Activated naive CD4-positive, alpha-beta T cell (primary cell): ENCODE data around the gene SH3RF1.

ENCODE experiments used
- DNase-seq, 4 experiments: peaks; one replicate each; lab custom pipeline; 2025; lab: John Stamatoyannopoulos, UW

SH3RF1 gene

DNA sequence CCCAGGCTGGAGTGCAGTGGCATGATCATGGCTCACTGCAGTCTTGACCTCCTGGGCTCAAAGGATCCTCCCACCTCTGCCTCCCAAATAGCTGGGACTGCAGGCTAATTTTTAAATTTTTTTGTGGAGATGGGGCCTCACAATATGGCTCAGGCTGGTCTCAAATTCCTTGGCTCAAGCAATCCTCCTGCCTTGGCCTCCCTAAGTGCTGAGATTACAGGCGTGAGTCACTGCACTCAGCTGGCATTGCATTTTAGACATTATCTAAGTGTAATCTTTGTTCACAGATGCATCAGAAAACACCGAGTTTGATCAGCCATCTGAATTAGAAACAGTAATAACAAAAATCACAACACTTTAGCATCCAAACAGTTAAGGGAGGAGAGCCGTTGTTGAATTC is 207.3 kb downstream of the SH3RF1 start:
- no peak for DNase-seq

DNA sequence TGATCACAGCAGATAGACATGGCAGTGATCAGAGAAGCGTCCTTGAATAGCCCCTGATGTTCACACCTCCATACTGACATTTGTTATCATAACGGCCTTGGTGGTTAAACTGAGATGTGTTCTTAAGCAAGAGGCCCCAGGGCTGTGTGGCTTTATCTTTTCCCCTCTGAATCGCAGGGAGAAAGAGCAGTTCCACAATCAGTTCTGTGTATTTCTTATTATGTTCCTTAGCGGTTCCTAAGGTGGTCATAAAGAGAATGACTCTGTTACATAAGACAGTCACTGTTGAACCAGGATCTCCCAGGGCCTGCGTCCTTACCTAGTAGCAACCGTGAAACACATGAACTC is 207.9 kb downstream of the SH3RF1 start:
- no peak for DNase-seq

DNA sequence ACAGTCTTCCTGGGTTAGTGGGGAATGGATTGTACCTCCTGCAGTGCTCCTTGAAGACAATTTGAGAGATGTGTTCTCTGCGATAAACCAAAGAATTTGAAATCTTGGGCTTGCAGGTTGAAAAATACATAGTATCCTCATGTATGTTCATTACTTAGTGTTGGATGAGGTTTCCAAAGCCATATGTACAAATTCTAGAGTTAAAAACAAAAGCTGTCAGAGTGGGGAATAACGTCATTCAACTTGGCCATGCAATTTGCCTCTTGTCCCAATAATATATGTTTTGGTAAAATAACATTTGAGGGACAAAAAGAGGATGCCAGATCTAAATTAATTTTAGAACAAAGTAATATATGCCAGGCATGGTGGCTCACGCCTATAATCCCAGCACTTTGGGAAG is 209.4 kb downstream of the SH3RF1 start:
- DNase-seq: no peak

DNA sequence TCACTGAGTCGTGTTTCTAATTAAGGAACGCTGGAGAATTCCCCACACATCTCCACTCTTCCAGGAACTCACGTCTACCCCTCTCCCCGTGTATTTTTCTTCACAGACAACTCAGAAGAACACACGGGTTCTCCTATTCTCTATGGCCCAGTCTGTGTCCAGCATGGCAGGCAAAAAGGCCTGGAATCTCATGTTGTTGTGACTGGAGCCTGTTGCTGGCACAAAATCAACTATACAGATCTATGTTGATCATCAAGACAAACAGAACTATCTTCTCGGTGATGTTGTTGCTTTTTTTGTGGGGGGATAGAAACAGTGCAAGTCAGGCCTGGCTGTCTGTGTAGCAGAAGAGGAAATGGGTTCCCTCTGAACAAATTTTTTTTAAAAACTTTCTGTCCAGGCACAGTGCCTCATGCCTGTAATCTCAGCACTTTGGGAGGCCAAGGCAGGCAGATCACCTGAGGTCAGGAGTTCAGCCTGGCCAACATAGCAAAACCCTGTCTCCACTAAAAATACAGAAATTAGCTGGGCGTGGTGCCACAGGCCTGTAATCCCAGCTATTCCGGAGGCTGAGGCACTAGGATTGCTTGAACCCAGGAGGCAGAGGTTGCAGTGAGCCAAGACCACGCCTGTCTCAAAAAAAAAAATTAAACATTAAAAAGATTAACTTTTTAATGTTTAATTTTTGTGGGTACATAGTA is 210.2 kb downstream of the SH3RF1 start:
- no peak for DNase-seq

DNA sequence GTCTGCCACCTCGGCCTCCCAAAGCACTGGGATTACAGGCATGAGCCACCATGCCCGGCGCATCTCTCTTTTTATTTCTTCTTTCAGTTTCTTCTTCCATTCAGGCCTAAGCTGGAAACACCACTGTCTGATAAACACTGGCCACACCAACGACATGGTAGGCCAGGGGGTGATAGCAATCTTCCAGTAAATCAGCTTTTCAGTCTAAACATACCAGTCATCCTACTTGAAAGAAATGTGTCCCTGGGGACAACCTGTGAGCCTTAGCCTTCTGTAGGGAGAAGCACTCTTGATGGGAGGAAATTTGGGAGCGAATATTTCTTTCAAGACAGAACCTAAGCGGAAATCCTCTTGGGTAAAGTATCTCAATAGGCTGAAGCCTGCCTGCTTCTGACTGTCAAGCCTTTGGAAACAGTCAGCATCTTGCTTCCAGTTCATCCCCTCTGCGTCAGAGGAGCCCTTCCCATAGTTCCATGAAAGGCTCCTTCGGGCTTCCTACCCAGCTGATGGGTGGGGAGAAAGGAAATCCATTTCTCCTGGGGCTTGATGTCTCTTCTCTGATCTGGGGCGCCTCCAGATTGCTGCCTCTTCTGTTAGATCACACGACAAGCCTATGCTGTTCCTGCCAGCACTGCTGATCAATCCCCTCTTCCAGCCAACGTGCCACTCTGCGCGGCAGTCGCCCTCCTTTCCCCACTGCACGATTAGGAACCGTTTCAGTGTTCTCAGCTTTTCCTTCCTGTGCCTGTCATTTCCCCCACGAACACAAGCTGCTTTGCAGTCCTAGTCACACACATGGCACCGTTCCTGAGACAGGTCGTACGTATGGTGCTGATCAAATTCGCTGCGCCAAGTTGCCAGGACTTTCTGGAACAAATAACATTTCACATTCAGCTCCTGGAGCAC is 211.2 kb downstream of the SH3RF1 start:
- no peak for DNase-seq

DNA sequence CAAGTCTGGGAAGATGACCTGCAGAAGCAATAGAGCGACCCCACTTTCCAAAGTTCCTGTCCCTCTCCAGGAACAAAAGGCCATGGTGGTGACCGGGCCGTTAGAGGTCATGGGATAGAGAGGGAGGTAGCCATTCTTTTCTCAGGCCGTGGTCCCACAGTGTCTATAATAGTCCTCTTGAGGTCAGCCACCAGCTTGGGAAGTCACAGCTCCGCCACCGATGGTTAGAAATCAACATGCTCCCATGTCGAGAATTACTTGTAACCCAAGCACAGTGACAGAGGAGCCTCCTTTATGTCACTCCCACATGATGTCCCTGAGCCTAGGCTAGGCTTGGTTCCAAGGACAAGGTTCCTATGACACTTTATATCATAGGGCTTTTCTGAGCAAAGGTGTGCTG is 212.4 kb downstream of the SH3RF1 start:
- DNase-seq: no peak

DNA sequence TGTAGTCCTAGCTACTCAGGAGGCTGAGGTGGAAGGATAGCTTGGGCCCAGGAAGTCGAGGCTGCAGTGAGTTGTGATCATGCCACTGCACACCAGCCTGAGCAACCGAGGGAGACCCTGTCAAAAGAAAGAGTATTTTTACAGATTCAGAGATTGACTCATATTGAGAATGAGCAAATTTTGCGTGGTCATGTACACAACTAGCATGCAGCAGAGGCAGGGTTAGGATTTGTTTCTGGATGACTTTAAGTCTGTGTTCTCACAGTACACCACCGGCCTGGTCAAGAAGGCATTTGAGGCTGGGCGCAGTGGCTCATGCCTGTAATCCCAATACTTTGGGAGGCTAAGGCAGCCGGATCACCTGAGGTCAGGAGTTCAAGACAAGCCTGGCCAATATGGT is 215.9 kb downstream of the SH3RF1 start:
- no peak for DNase-seq

DNA sequence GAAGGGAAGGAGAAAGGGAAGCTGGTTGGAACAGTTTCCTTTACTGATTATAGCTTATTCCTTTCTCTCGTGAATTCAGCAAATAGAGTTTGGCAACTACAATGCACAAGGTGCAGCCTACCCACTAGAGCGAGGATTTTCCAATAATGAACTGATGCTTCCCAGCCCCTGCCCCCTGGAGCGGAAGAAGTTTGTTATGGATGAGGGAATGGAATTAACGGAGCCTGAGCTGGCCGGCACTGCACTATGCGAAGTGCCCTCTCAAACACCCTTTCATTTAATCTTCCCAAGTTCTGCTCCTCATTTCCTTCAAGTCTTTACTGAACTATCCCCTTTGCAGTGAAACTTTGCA is 218.2 kb downstream of the SH3RF1 start:
- DNase-seq: no peak

DNA sequence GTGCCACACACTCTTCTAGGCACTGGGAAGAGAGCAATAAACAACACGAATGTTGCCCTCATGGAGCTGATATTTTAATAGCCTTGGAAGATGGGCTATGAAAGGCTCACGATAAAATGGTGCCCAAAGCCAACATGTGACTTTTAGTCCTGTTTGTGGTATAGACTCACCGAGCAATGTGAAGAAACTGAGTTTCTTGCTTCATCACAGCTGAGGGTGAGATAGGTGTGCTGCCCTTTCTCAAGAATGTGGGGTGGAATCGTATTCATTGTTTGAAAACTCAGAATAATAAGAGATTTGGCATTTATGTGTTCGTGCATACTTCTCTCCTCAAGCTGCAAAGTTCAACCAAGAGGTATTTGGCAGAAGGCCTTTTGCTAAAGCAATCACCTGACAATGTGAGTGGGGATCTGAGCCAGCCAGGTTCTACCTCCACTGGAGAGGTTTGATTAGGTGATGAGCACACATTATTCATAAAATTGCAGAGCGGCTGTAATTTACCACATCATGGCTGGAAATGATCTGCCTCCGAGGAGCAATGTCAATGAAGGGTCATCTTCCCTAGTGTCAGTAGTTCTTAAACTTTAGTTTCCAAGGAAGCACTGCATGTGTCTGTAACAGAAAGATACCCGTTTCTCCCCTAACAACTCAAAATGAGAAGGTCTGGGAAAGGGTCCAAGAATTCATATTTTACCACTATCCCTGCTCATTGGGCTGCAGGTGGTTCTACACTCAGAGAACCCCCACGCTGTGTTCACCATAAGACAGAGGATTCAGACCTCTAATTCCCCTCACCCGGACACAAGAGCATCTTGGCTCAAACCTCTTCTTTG is 218.8 kb downstream of the SH3RF1 start:
- no peak for DNase-seq

DNA sequence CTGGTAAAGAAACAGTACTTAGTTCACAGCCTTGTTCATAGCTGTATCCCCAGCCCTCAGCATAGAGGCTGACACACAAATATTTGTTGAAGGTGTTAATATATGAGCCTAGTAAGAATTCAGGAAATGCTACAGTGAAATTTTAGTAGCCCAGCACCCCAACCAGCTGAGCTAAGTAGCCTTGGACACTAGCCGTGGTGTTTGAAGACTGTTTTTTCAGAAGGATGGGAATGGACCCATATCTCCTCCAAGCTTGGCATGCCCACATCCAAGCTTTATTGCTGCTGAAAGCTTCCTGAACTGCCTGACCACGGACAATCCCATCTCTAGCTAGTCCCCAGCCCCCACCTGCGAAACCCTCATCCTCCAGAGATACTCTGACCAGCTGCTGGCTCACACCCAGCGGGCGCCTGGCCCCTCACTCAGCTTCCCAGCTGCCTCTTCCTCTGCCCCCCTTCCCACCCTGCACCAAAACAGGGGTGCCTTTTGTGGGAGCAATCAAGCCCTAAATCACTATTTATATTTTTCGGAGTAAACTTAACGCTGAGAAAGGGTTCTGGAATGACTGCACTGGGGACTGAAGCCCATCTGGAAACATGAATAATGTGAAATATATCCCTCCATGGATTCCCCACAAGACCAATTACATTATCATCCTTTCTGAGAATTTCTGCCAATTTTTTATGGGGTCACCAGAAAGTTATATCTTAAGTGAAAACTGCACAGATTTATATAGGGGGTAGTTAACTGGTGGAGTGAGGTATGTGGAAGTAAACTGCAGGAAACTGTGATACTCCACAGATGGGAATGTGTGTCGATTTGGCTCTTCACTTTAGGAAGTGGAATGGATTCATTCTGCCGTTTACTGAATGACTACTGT is 219.6 kb downstream of the SH3RF1 start:
- DNase-seq: no peak

DNA sequence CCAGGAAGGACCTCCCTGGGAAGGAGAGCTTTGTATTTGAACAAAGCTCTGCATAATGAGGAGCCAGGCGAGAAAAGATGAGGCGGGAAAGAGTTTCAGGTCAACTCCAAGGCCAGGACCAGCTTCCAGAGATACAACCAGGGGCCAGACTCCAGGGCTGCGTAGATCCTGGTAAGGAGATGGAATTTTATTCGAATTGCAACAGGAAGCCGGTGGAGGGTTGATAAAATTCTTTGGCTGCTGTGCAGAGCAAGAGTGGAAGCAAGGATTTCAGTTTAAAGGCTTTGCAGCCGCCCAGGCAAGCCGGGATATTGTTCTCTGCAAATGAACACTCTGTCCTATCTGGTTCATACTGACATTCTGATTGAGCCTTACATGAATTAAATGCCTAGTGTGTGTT is 220.5 kb downstream of the SH3RF1 start:
- no peak for DNase-seq

DNA sequence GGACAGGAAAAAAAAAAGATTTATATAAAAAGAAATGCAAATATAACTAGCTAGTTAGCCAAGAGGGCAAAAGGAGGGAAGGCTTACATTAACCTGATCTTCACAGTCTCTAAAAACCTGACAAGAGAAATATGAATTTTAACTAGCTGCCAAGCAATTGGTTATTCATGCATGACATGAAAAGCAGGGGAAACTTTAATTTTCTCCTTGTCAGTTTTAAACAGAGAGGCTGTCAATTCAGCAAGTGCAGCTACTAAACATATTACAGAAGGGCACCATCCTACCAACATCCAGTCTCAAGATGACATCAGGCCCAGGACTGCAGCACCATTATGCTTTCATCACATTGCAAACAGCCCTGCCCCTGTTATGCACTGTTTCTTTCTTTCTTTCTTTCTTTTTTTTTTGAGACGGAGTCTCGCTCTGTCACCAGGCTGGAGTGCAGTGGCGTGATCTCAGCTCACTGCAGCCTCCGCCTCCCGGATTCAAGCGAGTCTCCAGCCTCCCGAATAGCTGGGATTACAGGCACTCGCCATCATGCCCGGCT is 221.8 kb downstream of the SH3RF1 start:
- DNase-seq: no peak

DNA sequence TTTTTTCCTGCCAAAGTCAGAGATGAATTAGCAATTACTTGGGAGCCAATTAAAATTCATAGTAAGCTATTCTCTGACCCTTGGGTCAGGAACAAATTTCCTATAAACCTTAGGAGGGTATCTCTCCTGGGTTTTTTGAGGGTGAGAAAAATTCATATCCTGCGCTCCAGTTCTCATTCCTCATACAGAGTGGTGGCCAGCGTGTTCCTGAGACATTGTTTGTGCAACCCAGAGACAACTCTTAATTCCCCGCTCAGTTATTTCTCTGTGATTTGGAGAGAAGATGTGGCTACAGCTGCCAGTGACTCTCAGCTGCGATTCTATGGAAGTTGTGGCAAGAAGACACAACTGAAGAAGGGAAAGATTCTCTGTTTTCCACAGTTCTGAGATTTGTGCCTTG is 222.8 kb downstream of the SH3RF1 start:
- DNase-seq: no peak

DNA sequence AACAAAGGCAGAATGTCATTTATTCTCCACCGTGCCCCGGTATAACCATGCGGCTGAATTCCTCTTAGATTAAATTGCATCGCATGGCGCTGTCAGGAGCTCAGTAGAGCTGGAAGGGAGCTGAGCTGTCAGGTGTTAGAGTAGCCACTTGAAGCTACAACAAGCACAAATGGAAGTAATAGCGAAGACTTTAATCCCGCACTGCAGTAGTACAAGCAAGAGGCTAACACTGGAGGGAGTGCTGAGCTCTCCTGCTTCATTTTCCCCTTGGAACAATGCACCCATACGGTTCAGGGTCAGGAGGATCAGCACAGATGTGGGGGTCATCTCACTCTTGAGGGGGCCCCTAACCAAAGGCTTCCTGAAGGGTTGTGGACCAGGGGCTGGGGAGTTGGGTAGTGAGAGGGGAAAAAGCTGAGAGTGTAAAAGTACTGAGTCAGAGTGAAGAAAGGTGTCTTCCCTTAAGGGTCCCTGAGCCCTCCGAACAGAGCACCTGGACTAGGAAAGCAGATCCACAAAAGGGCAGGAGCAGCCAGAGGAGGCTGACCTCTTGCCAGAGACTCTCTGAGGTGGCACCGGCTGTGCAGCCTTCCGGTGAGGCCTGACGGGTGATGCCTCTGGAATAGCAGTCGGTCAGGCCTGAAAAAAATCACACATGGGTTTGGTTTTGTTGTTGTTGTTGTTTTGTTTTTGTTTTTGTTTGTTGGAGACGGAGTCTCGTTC is 224.7 kb downstream of the SH3RF1 start:
- DNase-seq: no peak

DNA sequence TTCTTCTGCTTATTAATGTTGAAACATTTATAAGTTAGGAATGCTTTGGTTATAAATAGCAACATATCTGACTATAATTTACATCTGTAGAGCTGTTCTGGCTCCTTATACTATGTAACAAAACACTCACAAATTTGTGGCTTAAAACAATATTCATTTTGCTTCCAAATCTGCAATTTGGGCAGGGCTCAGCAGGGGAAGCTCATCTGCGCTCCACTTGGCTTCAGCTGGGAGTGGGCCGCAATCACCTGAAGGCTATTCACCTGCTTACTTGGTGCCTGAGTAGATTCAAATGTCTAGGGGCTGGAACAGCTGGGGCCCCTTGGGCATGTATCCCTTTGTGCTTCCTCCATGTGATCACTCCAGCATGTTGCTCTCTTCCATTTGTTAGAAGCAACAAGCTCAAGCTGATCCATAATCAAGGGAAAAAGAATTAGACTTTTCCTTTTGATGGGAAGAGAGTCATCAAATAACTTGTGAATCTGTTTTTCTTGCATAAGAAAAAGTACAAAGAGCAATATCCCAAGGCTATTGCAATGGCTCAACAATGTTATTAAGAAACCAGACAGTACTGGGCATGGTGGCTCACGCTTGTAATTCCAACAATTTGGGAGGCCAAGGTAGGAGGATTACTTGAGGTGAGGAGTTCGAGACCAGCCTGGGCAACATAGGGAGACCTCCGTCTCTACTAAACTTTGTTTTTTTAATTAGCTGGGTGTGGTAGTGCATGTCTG is 225.9 kb downstream of the SH3RF1 start:
- DNase-seq: no peak
